NCI-H2196 treated with DMSO at 0.1 percent for 48 hours (cell line): Measurements from ENCODE around the gene REM1.
"Not testable (repeated sequence)": the region's sequence is repeated elsewhere in the genome, so short reads cannot be mapped to it uniquely, and the experiment has no call there.

Source experiments
- DNase-seq: peaks from one replicate; lab custom pipeline; 2025; ENCODE audit not compliant: unreplicated experiment; lab: John Stamatoyannopoulos, UW

REM1 gene

DNA sequence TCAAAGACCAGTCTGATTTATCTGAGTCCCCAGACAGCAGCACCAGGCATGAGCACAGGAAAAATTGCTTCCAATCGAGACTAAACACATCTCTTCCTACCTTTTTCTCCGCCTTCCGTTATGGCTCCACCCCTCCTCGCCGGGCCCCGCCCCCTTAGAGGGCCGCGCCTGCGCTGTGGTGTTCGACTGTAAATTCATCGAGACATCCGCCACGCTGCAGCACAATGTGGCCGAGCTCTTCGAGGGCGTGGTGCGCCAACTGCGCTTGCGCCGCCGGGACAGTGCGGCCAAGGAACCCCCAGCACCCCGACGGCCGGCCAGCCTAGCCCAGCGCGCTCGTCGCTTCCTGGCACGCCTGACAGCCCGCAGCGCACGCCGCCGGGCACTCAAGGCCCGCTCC, 8.9 kb downstream of the REM1 start:
- DNase-seq: no peak

DNA sequence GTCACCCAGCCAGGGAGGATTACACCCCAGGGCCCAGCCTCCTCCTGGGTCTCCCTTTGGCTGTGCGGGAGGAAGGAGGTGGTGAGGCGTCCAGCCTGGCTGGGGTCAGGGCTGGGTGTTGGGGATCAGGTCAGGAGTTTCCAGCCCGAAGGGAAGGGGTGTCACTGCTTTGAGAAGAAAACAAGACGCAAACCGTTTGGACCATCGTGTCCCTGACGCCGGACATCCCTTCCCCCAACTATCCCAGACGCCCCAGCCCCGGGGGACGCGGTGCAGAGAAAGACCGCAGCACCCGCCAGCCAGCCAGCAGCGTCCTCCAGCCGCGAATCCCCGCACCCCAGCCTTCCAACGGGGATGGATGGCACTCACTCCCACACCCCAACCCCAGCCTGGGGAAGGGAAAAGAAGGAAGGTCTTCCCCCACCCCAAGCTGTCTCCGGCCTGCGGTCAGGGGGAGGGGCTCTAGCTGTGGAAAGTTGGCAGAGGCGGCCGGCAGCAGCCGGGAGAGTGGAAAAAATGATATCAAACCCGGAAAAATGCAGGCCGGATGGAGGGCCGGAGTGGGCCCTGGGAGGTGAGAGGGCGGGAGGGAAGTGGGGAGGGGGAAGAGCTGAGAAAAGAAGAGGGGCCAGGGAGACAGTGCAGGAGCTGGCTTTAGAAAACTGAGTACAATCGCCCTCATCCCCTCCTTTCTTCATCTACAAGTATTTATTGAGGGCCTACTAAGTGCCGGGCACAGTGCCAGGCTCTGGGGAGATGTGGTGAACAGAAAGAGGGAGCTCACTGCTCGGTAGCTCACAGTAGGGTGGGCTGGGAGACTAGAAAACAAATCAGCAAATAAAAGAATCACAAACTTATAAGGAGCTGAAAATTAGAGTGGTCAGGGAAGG, 10.6 kb downstream of the REM1 start:
- DNase-seq: no peak

DNA sequence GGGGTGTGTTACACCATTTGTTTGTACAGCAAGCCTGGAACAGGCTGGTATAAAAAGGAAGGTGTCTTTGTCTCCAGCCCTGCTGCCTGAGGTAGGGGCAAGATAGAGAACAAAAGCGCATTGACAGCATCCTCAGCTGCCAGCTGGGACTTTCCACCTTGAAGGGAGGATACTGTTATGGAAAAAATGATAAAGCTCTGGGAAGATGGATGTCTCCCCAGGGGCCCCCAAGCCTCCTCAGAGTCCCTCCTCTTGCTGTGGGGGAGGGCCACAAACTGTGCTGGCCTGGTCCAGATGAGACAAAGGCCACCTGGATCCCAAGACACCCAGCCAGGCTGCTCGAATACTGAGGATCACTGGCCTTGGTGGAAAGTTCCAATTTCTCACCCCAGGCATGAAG, 13.0 kb downstream of the REM1 start:
- DNase-seq: no peak

DNA sequence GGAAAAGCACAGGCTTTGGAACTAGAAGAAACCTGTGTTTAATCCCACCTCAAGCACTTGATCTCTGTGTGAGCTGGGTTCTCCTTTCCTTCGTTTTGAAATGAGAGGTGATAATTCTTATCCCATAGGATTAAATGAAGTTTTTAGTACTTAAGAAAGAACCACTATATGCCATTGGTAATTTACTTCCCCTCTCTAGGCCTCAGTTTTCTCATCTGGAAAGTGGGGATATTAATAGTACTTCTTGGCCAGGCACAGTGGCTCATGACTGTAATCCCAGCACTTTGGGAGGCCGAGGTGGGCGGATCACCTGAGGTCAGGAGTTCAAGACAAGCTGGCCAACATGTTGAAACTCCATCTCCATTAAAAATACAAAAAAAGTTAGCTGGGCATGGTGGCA, 14.1 kb downstream of the REM1 start:
- no peak for DNase-seq

DNA sequence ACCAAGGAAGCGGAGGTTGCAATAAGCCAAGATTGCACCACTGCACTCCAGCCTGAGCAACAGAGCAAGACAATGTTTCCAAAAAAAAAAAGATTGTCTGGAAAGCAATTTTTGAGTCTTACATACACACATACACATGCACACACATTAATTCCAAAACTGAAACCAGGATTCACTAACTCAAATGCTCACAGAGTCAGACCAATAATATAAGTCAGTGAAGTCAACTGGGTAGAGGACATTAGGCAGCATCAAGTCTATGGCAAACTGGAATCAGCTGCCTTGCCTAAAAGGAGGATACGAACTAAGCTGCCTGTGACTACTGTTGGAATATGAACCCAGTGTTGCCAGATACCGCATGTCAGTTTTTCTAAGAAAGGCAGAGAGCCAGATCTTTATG, 15.7 kb downstream of the REM1 start:
- DNase-seq: no peak

DNA sequence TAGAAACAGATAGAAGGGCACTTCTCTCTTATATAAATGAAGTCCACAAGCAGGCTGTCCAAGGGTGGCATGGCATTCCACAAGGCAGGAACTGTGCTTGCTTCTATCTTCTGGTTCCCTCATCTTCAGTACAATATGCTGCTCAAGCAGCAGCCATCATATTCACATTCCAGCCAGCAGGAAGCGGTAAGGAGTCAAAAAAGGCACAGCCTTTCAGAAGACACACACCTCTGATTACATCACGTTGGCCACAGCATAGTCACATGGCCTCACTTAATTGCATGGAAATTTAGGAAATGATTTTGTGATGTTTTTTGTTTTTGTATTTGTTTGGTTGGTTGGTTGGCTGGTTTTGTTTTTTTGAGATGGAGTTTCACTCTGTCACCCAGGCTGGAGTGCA, 19.0 kb downstream of the REM1 start:
- DNase-seq: no peak

DNA sequence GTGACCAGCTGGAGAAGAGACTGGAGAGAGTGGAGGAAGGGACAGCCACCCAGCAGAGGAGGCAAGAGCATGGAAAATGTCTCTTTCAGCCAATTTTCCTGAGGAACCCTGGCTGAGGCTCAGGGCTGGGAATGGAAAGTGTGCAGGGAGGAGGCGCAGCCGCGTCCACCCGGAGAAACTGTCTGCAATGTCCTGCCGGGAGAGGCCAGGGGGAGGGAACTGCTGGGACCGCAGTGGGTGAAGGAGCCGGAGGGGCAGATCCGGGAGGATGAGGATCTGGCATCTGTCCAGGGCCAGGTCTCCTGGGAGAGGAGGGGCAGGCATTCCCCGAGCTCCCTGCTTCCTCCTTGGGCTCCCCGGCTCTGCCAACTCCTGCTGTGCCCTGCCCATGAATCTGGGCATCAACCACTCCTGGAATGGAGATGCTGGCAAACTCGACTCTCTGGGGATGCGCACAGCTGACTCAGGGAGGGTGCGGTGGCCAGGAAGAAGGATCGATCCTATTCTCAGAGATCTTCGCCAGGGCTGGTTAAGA, 21.7 kb downstream of the REM1 start:
- no peak for DNase-seq

DNA sequence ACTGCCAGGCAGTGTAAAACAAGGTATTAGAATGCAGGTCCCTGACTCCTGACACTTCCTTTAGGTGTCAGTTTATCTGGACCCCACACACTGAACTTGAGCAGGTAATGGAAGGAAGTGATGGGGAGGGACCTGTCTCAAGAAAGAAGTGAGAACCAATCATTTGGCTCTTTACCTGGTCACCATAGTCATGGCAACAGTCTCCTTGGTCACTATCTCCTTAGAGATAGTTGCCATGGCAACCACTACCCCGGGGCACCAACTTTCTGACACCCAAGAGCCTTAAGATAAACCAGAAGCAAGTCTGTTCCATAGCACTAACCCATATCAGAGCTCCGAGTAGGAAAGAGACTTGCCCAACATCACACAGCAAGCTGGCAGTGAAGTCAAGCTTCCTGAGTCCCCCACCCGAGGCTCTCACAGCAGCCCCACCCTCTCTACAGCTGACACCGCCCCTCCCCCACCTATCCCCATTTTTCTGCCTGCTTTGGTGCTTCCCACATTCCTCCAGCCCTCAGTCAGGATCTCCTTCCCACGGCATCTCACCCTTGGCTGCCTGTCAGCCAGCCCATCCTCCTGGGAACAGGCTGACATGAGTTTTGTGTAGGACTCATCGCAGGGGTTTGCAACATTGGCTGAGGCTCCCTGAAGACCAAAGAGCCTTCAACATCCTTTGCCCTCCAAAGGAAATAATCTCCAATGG, 22.9 kb downstream of the REM1 start:
- no peak for DNase-seq

DNA sequence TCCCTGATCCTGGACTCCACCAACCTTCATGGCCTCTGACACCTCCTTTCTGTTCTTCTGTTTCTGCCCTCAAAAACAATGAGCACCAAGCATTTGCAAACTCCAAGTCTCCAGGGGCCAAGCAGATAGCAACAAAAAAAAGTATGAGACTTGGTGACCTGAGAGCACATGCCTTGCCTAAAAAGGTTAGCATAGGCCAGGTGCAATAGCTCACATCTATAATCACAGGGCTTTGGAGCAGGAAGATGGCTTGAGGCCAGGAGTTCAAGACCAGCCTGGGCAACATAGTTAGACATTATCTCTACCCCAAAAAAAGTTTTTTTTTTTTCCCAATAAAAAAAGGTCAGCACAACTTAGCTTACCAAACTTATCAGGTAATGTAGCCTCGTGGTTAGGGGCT, 25.4 kb downstream of the REM1 start:
- no peak for DNase-seq

DNA sequence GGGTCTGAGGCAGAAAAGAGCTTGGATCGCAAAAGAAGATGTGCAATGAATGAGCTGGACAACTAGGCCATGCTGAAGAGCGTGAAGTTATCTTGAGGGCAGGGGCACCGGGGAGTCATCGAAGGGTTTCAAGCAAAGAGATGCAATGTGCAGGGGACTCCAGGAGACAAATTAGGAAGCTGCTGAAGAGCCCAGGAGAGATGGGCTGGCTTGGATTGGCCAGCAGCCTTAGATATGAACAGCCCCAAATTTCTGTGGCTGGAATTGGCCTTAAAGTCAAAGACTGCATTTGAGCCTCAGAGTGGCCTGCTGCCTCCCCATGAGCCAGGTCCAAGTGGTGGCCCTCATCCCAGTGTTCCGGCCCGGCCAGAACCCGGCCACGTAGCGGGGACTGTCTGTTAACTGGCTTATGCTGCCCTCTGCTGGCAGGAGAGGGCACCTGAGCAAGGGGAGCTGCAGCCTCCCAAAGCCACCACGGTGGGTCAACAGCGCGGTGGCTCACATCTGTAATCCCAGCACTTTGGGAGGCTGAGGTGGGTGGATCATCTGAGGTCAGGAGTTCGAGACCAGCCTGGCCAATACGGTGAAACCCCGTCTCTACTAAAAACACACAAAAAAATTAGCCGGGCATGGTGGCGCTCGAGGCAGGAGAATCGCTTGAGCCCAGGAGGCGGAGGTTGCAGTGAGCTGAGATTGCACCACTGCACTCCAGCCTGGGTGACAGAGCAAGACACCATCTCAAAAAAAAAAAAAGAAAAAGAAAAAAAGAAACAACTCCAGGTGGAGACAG, 28.0 kb downstream of the REM1 start:
- peak; percentile 32 for DNase-seq

DNA sequence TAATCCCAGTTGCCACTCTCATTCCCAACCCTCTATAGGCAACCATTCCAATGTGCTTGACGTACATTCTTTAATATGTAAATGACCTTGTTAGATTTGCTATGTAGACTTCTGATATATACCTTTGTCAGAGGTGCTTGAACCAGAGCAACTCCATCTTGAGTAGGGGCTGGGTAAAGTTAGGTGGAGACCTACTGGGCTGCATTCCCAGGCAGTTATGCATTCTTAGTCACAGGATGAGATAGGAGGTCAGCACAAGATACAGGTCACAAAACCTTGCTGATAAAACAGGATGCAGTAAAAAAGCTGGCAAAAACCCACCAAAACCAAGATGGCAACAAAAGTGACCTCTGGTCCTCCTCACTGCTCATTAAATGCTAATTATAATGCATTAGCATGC, 30.8 kb downstream of the REM1 start:
- no peak for DNase-seq

DNA sequence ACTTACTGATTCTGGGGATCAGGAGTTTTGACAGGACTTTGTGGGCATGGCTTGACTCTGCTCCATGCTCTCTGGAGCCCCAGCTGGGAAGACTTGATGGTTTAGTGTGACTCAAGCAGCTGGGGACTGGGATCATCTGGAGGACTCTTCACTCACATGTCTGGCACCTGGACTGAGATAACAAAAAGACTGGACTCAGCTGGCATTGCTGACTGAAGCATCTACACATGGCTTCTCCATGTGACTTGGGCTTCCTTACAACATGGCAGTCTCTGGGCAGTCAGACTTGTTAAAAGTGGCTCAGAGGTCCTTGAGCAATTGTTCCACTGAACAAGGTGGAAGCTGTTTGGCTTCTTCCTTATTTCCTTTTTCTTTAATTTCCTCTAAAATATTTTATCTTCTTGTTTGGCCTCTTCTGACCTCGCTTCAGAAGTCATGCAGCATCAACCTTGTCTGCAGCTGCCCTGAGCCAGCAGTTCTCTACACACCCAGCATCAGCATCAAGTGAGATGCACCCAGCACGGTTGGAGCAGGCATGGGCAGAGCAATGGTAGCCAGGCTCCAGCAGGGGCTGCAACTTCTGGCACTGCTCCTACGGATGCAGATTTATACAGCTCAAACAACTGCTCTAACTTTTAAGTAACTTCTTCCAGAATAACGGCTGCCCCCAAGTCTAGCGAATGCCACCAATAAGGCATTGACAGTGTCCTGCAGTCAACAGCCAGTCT, 33.6 kb downstream of the REM1 start:
- no peak for DNase-seq

DNA sequence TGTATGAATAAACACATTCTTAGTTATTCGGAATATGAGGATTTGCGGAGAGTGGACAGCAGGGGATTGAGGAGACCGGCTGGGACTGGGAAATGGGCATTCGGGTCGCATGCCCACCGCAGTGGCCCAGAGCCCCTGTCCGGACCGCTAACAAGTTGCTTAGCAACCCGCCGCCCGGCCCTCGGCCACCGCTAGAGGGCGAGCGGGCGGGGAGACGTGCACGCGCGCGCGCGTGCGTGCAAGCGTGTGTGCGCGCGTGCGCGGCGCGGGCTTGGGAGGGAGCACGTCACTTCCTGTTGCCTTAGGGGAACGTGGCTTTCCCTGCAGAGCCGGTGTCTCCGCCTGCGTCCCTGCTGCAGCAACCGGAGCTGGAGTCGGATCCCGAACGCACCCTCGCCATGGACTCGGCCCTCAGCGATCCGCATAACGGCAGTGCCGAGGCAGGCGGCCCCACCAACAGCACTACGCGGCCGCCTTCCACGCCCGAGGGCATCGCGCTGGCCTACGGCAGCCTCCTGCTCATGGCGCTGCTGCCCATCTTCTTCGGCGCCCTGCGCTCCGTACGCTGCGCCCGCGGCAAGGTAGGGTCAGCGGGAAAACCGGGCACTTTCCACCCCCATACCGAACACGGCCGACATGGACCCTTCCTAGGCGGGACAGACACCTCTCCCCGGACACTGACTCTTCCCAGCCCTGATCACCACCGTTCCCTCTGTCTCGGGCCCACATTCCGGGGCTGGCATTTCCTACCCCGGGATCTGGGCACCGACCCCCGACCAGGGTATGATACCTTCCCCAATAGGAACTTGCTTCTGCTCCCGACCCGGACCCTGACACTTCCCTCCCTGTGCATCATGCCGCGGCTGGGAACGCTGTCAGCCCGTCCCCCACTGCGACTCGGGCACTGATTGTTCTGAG, 39.3 kb downstream of the REM1 start, which contains the start of gene HM13:
TSS of gene HM13 (plus strand) at position 289 of the 918 bp plus-strand sequence. CDS start at position 399, 110 bp downstream.
- peak; percentile 77 for DNase-seq

DNA sequence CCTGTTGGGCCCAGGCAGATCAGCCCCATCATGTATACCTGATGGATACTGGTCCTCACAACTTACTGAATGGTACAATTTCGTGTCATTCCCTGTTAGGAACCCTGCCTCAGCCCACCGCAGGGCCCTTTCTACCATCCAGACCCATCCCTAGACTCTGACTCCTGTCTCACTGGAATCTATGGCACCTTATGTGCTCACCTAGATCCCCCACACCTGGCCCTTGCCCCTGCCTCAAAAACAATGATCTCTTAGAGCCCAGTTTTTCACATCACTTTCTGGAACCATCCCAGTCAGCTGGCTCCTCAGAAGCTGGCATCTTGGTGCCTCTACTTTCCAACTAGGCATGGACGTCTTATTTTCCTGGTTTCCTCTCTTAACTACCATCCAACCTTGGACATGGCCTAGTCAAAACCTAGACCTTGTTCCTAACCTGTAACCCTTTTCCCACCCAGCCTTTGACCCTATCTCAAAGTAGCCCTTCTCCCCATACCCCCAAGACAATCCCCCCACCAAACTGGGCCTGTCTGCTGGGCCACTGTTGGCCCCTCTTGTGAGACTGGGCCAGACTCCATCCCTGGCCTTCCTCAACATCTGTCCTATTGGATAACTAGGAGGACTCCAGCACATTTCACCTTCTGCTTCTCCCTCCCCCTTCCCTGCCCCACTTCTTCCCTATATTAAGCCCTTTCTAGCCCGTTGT, 40.1 kb downstream of the REM1 start:
- DNase-seq: no peak

DNA sequence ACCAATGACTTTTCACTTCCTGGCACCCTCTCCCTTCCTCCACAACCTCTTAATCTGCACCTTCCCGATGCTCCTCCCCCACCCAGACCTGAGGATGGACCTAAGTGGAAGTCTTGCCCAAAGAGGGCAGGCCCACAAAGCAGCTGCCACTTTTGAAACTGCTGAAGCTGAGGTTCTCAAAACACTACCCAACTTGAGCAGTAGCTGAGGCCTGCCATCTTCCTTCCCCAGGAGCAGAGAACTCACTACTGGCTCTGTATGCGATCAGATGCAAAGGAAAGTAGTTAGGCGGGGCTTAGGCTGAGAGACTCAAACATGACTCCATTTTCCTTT, 40.7 kb downstream of the REM1 start:
- no peak for DNase-seq

DNA sequence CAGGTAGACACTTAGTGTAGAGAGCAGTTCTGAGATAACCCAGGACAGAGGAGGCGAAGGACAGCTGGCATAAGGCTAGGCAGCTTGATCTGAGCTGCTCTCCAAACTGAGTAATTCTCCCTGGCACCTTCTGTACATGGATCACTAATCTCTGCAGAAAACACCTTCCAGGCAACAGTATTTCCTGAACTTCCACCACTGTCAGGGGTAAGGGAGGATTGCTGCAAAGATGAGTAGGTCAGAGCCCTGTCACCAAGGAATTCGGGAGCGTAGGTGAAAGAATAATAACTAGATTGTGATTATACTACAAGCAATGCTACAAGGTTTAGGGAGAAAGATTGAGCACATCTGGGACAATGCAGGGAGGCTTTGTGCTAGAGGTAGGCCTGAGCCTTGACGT, 41.1 kb downstream of the REM1 start:
- no peak for DNase-seq

DNA sequence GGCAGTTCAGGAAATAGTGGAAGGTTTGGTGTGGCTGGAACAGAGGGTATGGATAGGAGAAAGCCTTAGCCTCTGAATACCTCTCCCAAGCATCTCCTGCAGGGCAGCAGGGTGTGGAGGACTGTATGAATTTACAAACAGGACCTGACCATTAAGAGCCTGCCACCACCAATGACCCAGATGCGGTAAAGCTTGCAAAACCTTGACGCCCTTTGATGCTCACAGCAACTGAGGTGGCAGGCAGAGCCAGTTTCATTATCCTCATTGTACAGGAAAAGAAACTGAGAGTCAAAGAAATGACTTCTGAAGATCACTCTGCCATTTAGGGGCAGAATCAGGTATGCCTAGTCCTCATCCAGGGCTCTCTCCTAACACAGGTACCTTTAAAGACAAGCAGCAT, 41.6 kb downstream of the REM1 start:
- no peak for DNase-seq

DNA sequence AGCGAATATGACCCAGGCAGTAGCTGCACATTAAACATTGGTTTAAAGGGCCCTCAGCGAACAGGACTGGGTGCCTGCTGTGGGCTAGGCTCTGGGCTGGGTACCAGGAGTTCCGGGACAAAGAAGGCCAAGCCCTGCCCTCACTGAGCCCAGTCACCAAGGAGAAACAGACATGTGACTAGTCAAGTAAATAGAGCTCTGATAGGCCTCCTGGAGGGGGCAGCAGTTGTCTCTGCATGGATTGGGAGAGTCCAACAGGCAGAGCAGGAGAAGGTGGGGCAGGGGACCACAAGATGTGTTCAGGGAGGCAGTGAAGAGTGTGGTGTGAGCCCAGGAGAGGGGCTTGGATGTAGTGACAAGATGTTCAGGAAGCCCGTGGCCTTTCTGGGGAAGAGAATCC, 42.3 kb downstream of the REM1 start:
- DNase-seq: no peak

DNA sequence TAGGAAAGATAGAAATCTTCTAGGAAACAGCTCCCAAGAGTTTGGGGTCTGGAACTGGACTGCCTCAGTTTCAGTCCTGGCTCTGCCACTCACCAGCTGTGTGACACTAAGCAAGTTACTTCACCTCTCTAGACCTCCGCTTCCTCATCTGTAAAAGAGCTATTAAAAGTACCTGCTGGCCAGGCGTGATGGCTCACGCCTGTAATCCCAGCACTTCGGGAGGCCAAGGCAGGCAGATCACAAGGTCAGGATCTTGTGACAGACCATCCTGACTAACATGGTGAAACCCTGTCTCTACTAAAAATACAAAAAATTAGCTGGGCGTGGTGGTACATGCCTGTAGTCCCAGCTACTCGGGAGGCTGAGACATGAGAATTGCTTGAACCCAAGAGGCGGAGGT, 46.2 kb downstream of the REM1 start:
- not testable (repeated sequence) for DNase-seq
